H1 (cell line): ENCODE data around the gene GDF2. TPM values are rescaled to one million over a fixed set of nuclear protein-coding genes. Genes with fewer than 3 reads are reported as not detected.

ENCODE experiments used
- MAFK ChIP-seq: IDR thresholded peaks from 2 replicates; pipeline ENCODE4 v1.6.1; 2012; ENCODE audit warnings: low read depth, mild to moderate bottlenecking, improper control_type of control experiment, low read length
- SAP30 ChIP-seq: fragments of 300-600 bp; sonication (generic); IDR thresholded peaks from 2 replicates; pipeline ENCODE4 v1.7.1; 2012; ENCODE audit warnings: low read length, moderate library complexity, mild to moderate bottlenecking, inconsistent platforms; ENCODE audit not compliant: insufficient read depth, insufficient replicate concordance
- polyA plus RNA-seq, 7 experiments: library from polyadenylated mRNA; depleted of rRNA in 3 of 7; stranded (reverse) in 5 of 7; unstranded in 2 of 7; fragments of >200 nt in 5 of 7; fragments of 200-250 nt in 2 of 7; gene quantifications; 1 replicate in 5 of 7; 2 replicates in 1 of 7; 4 replicates in 1 of 7; pipeline versions ENCODE4 v1.2.1 to v1.2.3, GENCODE V29; 2011 to 2013; ENCODE audit warnings: missing spikeins in 2 of 7, mixed read lengths in 2 of 7
- total RNA-seq: library from RNA; stranded (reverse); fragmentation: NEBNext Ultra II Directional; extraction: Animal tissue kit (Norgen Biotek cat#: 25700); gene quantifications from 2 replicates; pipeline ENCODE4 v1.2.1, GENCODE V29; 2021

GDF2 gene
- total and polyA plus RNA-seq, 2 of the 8 experiments (the other 6 are each of a cell fraction or from before 2014, with no cell fraction given) = not detected

- TF ChIP-seq MAFK (no peak), SAP30 (no peak)
Measured at GRCh38 chr10:47359626-47360418, 37.6 kb downstream of the GDF2 start (continued).
